SU-DHL-6 (cell line): ENCODE data around the gene EHHADH.

Experiments
- H2AFZ ChIP-seq: fragments of 200-600 bp; sonication (generic); 2 replicates; pipeline ENCODE4 v1.6.1; 2014; ENCODE audit warnings: low read depth, mild to moderate bottlenecking, moderate library complexity, mixed read lengths, antibody characterized with exemption, low read length; ENCODE audit not compliant: severe bottlenecking
- H3F3A ChIP-seq: fragments of 200-600 bp; shearing (Covaris generic); 2 replicates; pipeline ENCODE4 v1.6.0; 2016; ENCODE audit warnings: antibody characterized with exemption, mild to moderate bottlenecking; ENCODE audit not compliant: insufficient read depth
- H3K27ac ChIP-seq: fragments of 200-600 bp; sonication (generic); 2 replicates; pipeline ENCODE4 v1.5.1; 2016; ENCODE audit warnings: low read depth, mild to moderate bottlenecking, low read length, moderate library complexity, mixed read lengths
- H3K27me3 ChIP-seq: fragments of 200-600 bp; sonication (generic), shearing (Covaris generic); 2 replicates; pipeline ENCODE4 v1.6.0; 2014; ENCODE audit warnings: mild to moderate bottlenecking, low read length
- H3K36me3 ChIP-seq: fragments of 200-600 bp; sonication (generic); 2 replicates; pipeline ENCODE4 v1.6.1; 2014; ENCODE audit warnings: mild to moderate bottlenecking, low read length, mixed read lengths
- H3K4me2 ChIP-seq: fragments of 300-600, 200-600 bp; shearing (Covaris generic), sonication (generic); 2 replicates; pipeline ENCODE4 v1.6.0; 2014; ENCODE audit warnings: low read length, low read depth, mild to moderate bottlenecking; ENCODE audit not compliant: poor library complexity, severe bottlenecking
- H3K4me3 ChIP-seq: fragments of 200-600 bp; sonication (generic); 2 replicates; pipeline ENCODE4 v1.5.1; 2014; ENCODE audit warnings: antibody characterized with exemption, low read length, mild to moderate bottlenecking, mixed read lengths; ENCODE audit not compliant: insufficient read depth, poor library complexity, severe bottlenecking
- H3K79me2 ChIP-seq: fragments of 200-600 bp; sonication (generic); 2 replicates; pipeline ENCODE4 v1.6.1; 2014; ENCODE audit warnings: mild to moderate bottlenecking, low read length, moderate library complexity; ENCODE audit not compliant: insufficient read depth
- H3K9ac ChIP-seq: fragments of 200-600 bp; sonication (generic); 2 replicates; pipeline ENCODE4 v1.7.0; 2014; ENCODE audit warnings: mild to moderate bottlenecking, low read length
- H3K9me2 ChIP-seq: fragments of 200-600 bp; sonication (generic); replicated peaks from 2 replicates; pipeline ENCODE4 v1.6.1; 2014; ENCODE audit warnings: low read length; ENCODE audit not compliant: insufficient read depth
- H3K9me3 ChIP-seq: fragments of 200-600 bp; sonication (generic); 2 replicates; pipeline ENCODE4 v1.6.1; 2014; ENCODE audit warnings: low read length, mixed read lengths; ENCODE audit not compliant: insufficient read depth
- H4K20me1 ChIP-seq: fragments of 200-600 bp; sonication (generic); 2 replicates; pipeline ENCODE4 v1.6.1; 2014; ENCODE audit warnings: low read depth, mild to moderate bottlenecking, antibody characterized with exemption, low read length, moderate library complexity, mixed read lengths
- EZH2phosphoT487 ChIP-seq: fragments of 200-600 bp; sonication (generic), shearing (Covaris generic); conservative IDR thresholded peaks from 2 replicates; pipeline ENCODE4 v1.6.1; 2018; ENCODE audit warnings: mild to moderate bottlenecking, antibody characterized with exemption, low read length, moderate library complexity, mixed read lengths
- TF ChIP-seq, protein P1 (sequence below): fragments of 200-600 bp; sonication (generic); IDR thresholded peaks from one replicate; pipeline ENCODE4 v1.5.1; 2017; ENCODE audit warnings: antibody characterized with exemption, mild to moderate bottlenecking, low read length, moderate library complexity; ENCODE audit not compliant: insufficient read depth, poor library complexity, severe bottlenecking

The EHHADH gene

DNA sequence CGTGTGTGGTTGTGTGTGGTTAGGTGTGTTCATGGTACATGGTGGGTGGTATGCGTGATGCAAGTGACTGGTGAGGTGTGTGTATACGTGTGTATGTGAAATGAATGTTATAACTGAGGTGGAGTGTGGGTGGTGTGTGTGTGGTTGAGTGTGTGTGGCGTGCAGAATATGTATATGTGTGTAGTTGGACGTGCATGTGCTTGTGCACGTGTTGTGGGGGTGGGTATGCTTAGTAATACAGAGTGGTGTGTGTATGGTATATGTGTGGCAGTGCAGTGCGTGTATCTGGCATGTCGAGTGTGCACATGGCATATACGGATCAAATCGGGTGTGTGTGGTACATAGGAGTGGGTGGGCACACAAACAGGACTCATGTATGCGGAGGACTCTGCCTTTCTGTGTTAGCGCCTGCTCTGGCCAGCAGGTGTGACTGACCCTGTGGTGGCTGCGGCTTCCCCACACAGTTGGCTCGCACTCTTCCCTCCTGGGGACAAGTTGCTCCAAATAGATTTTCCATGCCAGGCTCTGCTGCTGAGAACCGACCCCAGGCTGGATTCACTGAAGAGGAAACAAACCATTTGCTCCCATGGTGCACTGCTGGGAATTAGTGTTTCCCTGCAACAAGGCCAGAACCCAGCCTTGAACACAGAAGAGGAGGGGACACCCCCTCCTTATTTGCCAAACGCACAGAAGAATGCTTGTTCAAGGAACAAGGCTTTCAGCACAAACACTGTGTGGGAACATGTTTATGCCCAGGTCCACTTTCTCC lies 99.8 kb downstream of the EHHADH start:
- Histone ChIP-seq H4K20me1 (no peaks in the 10 kb centered on the region), H3K4me3 (no peak overlapping the region), H3F3A (no peaks in the 10 kb centered on the region), H3K79me2 (no peaks in the 10 kb centered on the region), H3K36me3 (no peaks in the 10 kb centered on the region), H3K9ac (no peak overlapping the region), H3K9me3 (no peaks in the 10 kb centered on the region), H2AFZ (no peak overlapping the region), H3K27ac (no peak overlapping the region), H3K9me2 (no peaks in the 10 kb centered on the region), H3K4me2 (no peak overlapping the region), H3K27me3 (no peaks in the 10 kb centered on the region)
- TF ChIP-seq, protein P1, sequence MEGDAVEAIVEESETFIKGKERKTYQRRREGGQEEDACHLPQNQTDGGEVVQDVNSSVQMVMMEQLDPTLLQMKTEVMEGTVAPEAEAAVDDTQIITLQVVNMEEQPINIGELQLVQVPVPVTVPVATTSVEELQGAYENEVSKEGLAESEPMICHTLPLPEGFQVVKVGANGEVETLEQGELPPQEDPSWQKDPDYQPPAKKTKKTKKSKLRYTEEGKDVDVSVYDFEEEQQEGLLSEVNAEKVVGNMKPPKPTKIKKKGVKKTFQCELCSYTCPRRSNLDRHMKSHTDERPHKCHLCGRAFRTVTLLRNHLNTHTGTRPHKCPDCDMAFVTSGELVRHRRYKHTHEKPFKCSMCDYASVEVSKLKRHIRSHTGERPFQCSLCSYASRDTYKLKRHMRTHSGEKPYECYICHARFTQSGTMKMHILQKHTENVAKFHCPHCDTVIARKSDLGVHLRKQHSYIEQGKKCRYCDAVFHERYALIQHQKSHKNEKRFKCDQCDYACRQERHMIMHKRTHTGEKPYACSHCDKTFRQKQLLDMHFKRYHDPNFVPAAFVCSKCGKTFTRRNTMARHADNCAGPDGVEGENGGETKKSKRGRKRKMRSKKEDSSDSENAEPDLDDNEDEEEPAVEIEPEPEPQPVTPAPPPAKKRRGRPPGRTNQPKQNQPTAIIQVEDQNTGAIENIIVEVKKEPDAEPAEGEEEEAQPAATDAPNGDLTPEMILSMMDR, result no peak
- TF ChIP-seq EZH2phosphoT487, result no peak

DNA sequence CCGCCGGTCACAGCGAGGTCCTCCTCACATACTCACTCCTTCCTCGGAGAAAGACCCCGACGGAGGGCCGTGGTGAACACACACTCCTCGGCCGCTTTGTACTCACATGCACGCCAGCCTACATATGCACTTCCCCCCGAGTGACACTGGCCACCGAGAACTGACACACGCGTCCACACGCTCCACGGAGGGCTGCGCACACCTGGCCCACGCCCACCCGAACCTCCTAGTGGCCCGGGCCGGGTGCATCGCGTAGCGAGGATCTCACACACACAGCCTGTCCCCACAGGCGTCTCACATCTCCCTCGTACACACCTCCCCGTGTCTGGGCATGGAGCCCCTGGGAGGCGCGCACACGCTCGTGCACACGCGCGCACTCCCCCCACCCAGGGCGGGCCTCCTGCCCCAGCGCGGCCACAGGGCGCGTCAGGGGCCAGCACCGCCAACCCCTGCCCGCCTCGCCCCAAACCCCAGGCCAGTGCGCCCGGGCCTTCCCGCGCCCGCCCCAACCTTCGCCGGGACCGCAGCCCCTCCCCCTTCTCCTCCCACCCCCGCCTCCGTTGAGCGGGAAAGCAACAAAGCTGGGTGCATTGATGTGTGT lies 100.6 kb downstream of the EHHADH start:
- Histone ChIP-seq H3K27me3 (no peaks in the 10 kb centered on the region), H3K36me3 (no peaks in the 10 kb centered on the region), H3K9me3 (no peaks in the 10 kb centered on the region), H3K79me2 (no peaks in the 10 kb centered on the region), H3K4me2 (peak overlapping the region; percentile 42), H2AFZ (no peak overlapping the region), H3K27ac (no peak overlapping the region), H3K4me3 (peak overlapping the region; percentile 46), H4K20me1 (no peaks in the 10 kb centered on the region), H3K9ac (peak overlapping the region; percentile 14; the same call in 1 of the 2 replicates), H3F3A (no peaks in the 10 kb centered on the region), H3K9me2 (no peaks in the 10 kb centered on the region)
- TF ChIP-seq EZH2phosphoT487, result no peak
- TF ChIP-seq, protein P1, result no peak

DNA sequence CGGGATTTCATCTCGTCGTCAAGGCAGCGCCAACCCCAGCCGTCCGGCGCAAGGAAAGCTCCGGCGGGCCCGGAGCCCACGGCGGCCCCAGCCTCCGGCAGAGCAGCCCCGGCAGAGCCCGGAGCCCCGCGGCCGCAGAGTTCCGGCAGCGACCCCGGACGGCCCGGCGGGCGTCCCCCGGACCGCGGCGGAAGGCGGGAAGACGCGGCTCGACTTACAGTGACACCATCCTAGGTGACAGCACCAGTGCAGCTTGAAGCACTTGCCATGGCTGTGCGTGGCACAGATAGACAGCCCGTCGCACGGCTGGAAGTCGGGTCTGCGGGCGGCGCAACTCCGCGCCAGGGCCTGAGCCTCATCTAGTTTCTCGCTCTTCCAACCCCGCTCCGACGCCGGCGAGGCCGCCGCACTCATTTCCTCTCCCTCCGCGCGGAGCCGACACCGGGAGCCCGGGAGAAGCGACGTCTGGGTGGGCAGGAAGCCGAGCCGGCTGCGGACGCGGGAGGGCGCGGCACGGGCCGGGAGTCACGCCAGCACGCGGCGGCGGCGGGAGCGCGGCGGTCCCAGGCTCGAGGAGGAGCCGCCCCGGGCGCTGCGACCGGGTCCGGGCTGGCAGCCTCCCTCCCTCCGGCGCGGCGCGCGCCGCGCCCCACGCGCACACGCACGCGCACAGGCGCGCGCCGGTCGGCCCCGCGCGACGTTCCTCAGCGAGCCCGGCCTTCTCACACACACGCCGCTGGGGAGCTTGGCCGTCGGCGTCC lies 101.3 kb downstream of the EHHADH start, which contains the start of gene C3orf70:
Gene C3orf70 (minus strand): TSS at position 651 of the 761 bp plus-strand sequence. CDS start 237 bp downstream, at position 414.
- Histone ChIP-seq H2AFZ (peak within 1 kb of the TSS; percentile 89), H3K27me3 (no peaks in the 10 kb centered on the region)

More for the DNA sequence above, 101.3 kb downstream of the EHHADH start, which contains the start of gene C3orf70:
- Histone ChIP-seq H3K9me2 (no peaks in the 10 kb centered on the region), H3K27ac (no peak within 1 kb of the TSS), H3K4me2 (peak within 1 kb of the TSS; percentile 42), H3K79me2 (no peaks in the 10 kb centered on the region), H3K4me3 (peak within 1 kb of the TSS; percentile 46), H3K36me3 (no peaks in the 10 kb centered on the region), H3K9me3 (no peaks in the 10 kb centered on the region), H3K9ac (peak within 1 kb of the TSS; percentile 48), H4K20me1 (no peaks in the 10 kb centered on the region), H3F3A (no peaks in the 10 kb centered on the region)
- TF ChIP-seq EZH2phosphoT487, result no peak
